ENCODE data around the gene ABCC8. TPM values are rescaled to one million over a fixed set of nuclear protein-coding genes. Genes with fewer than 3 reads are reported as not detected.

The ABCC8 gene
- total and polyA plus RNA-seq, 9 of the 15 experiments (the other 6 are each of a cell fraction or from before 2014, with no cell fraction given), result not detected

DNA sequence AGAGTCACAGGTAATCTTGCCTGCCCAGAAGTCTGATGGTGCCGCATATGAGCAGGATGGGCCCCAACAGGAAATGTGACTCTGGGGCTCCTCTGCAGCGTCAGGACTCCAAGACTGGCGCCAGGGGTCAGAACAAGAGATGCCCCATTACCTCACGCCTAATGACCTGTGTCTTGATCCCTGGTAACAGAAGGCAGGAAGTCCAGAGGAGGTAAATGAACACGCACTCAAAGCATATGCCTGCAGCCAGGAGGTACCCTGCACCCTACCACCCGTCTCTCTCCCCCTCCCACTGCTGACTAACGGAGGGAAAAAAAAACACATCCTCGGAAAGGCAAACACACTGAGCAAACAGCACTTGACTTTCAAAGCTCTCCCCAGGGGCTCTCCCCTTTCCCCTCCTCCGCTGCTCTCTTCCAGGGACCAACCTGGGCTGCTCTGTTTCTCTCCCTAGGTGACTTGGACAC is 37.3 kb downstream of the ABCC8 start:
- no peak for TF ChIP-seq RBBP5 (IDR thresholded peaks at IDR 0.05; ENCODE audit: borderline replicate concordance, insufficient read depth, low read length, poor library complexity, severe bottlenecking)
- no peak for TF ChIP-seq FOXO4 (CRISPR knock-in tag; IDR thresholded peaks at IDR 0.05)
- no peak for TF ChIP-seq THAP12 (CRISPR knock-in tag; IDR thresholded peaks at IDR 0.05)
- TF ChIP-seq POLR3A (IDR thresholded peaks at IDR 0.05; ENCODE audit: borderline replicate concordance, extremely low read depth, insufficient read depth, insufficient read length), result no peak
- no peak for TF ChIP-seq NCOA4 (IDR thresholded peaks at IDR 0.05; ENCODE audit: partially characterized antibody)
- TF ChIP-seq ZNF444 (CRISPR knock-in tag; IDR thresholded peaks at IDR 0.05), result no peak
- no peak for TF ChIP-seq NR4A1 (CRISPR knock-in tag; IDR thresholded peaks at IDR 0.05)
- TF ChIP-seq NR4A1 (tag; IDR thresholded peaks at IDR 0.05), result no peak
- no peak for TF ChIP-seq GATAD2B (IDR thresholded peaks at IDR 0.05; ENCODE audit: borderline replicate concordance)
- no peak for TF ChIP-seq IFI16 (CRISPR knock-in tag; IDR thresholded peaks at IDR 0.05)
- no peak for TF ChIP-seq RBM15 (IDR thresholded peaks at IDR 0.05; ENCODE audit: insufficient read depth, low read length)
- TF ChIP-seq ZNF707 (CRISPR knock-in tag; conservative IDR thresholded peaks at IDR 0.05), result no peak
- in situ Hi-C loops (cut with MboI), result no loop called here
- BruUV-seq (replicated peaks), result no TSS peak
- Histone ChIP-seq H3K27me3 (ENCODE audit: control insufficient read depth in 2 of 2, insufficient read depth in 2 of 2, low read length in 2 of 2) (peaks cover 20 to 47% of the 10 kb centered on the region in 2 experiments; a peak in 3 of 5 replicates), H3K9me1 (ENCODE audit: control insufficient read depth, insufficient read depth, low read length) (no peaks in the 10 kb centered on the region), H2AFZ (ENCODE audit: low read depth, low read length) (no peak overlapping the region), H3K9ac (ENCODE audit: insufficient read depth in 1 of 2, low read depth in 2 of 2, low read length in 2 of 2) (no peak overlapping the region), H4K20me1 (replicated peaks; ENCODE audit: control insufficient read depth, insufficient read depth, low read length) (no peaks in the 10 kb centered on the region; the same call in 1 of the 2 replicates), H3K4me1 (replicated peaks in 1 of 2; ENCODE audit: control insufficient read depth in 2 of 2, insufficient read depth in 2 of 2, low read length in 2 of 2) (no peaks in the 10 kb centered on the region; a peak in 1 of 5 replicates), H3K4me2 (ENCODE audit: insufficient read depth, low read length) (no peak overlapping the region), H3K79me2 (ENCODE audit: control insufficient read depth, insufficient read depth, low read length) (no peaks in the 10 kb centered on the region), H3K27ac (ENCODE audit: extremely low read depth, low read depth, low read length) (no peak overlapping the region), H3K9me3 (replicated peaks; ENCODE audit: control insufficient read depth, insufficient read depth, low read depth, low read length) (no peaks in the 10 kb centered on the region), H3K4me3 (no peak overlapping the region), H3K36me3 (ENCODE audit: control insufficient read depth, insufficient read depth, low read length) (no peaks in the 10 kb centered on the region)
- no peak for FAIRE-seq
- 0% methylated on average over 6 of the region's 9 CpGs for WGBS (ENCODE audit: insufficient coverage, low coverage, missing lambda C conversion rate)
- no peak for ATAC-seq
- intact Hi-C loops (cut with micrococcal nuclease), result no loop called here
- DNase-seq (ENCODE audit: extremely low read depth in 1 of 4, low spot score in 3 of 4), result no peak
- CTCF ChIA-PET (ENCODE audit: low intra/inter-chr PET ratio), result no interaction called here
- POLR2A ChIA-PET, result interaction anchor here (0.7 kb wide), 1 partner anchor 74 kb away, joined by 3 read pairs; no protein-coding TSS in a partner anchor
